T-helper 2 cell (primary cell): Measurements from ENCODE around the gene YKT6.

Experiments
- DNase-seq, 5 experiments: peaks; one replicate each; pipeline versions ENCODE4 v3.0.0 to v3.0.0-alpha.2; 2012 to 2022

Gene YKT6

DNA sequence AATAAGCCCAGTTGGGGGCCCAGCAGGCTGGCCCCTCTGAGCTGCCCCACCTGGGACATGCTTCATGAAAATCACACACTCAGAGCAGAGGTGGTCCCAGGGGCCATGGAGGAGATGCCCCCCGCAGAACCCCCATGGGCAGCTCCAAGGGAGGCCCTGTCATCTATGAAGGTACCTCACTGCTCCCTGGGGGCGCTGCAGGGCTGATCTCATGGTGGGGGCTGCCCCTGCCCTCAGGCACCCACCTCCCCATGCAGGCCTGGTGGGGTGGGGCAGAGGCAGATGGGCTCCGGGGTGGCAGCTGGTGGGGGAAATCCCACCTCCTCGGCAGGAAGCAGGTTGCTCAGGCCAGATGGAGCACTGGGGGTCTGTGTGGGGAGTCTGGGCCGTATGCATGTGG is 60.5 kb downstream of the YKT6 start:
- no peak for DNase-seq

DNA sequence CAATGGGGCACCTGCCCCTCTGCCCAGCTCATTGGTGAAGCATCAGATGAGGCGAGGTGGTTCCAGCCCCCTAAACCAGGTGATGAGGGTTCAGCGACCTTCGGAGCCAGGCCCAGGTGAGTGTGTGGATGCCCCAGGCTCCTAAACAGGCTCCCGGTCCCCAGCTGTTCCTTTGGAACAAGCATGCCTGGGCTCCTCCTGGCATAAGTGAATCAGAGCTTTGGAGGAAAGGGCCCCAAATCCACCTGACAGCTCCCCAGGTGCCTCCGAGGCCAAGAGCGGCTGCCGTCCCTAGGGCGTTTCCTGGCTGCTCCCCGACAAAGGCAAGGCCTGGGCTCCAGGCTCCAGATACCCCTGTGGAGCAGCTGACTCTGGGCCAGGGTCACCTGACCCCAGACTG is 61.3 kb downstream of the YKT6 start:
- DNase-seq = no peak

- no peak for DNase-seq
Measured at GRCh38 chr7:44263326-44264082, 62.7 kb downstream of the YKT6 start.
